HG02763 (cell line): ENCODE results near the gene TADA2A.

Source experiments
- ATAC-seq: cut with Tn5 transposase; IDR thresholded peaks from one replicate; pipeline ENCODE4 v1.9.1; 2021; ENCODE audit warnings: mild to moderate bottlenecking, moderate library complexity; ENCODE audit not compliant: unreplicated experiment

The TADA2A gene

DNA sequence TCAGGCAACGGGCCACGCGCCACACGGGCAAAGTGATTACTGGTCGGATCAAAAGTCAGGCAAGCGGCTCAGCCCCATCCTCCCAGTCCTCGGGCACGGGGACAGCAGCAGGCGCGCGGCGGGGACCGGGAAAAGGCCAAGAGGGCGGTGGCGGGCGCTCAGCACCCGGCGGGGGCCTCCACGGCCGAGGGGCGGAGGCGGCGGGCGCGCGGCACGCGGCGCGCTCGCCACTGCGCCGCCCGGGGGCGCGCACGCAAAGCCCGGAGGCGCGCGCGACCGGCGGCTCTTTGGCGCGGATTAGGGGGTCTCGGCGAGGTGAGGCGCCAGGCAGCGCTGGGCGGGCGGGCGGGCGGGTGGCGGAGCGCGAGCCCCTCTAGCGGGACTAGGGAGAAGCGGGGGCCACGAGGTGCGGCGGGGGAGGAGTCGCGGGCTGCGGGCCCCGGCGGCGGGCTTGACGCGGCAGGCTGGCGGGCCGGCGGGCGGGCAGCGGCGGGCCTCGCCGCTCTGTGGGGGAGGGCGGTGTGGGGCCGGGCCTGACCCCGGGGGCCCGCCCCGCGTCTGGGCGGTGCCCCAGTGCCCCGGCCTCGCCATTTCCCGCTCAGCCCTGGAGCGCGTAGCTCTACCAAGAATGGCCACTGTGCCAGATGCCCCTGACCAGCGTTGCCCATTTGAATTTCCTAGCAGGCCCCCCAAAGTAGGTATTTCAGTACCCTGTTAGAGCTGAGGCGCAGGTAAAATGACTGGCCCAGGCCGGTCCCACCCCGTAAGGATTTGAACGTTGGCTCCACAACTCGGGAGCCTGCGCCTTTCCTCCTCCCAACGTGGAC is at the start of gene TADA2A, which contains the start of gene ACACA:
Gene TADA2A (plus strand): TSS at position 252 of the 827 bp plus-strand sequence. CDS start 4,480 bp downstream, outside the sequence.
Gene ACACA (minus strand): TSS at position 202 of the 827 bp plus-strand sequence. CDS start 537 bp downstream, outside the sequence.
- ATAC-seq: peak; percentile 74

DNA sequence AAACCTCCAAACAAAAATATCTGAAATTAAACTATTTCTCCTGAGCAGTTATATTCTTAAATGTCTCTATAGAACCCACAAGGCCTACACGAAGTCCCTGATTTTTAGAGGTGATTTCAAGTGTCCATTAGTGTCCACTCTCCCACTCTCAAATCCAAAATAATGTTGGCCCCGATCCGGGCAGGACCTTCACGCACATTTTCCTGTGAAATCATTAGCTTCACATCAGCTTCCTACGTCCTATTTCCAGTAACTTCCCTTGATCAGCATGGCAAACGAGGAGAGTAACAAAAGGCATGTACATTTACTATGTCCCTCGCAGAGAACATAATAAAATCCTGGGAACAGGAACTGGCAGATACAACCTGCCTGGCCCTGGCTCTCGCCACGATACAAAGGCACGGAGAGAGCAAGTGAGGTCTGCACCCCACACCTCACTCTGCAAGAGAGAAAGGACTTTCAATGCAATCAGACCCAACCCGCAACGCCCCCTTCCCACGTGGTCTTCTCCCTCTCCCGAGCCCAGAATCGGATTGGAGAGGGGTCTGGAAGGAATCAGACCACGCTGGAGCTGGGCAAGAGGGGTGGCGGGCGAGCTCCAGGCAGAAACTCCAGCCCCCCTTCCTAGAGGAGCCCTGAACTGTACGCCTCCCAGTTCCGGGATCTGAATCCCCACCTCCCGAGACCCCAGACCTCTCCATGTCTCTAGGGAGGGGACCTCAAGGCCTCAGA is 48.4 kb upstream of the TADA2A start:
- no peak for ATAC-seq

GRCh38 chr17:37358830-37359681 is 47.6 kb upstream of the TADA2A start:
- ATAC-seq: peak; percentile 91

- no peak for ATAC-seq
Observed at GRCh38 chr17:37359682-37360188, 47.0 kb upstream of the TADA2A start.

GRCh38 chr17:37360632-37361031 is 46.1 kb upstream of the TADA2A start:
- ATAC-seq: no peak

- no peak for ATAC-seq
Observed at GRCh38 chr17:37361543-37361942, 45.1 kb upstream of the TADA2A start.

GRCh38 chr17:37365589-37365988 is 41.1 kb upstream of the TADA2A start:
- ATAC-seq: no peak

- no peak for ATAC-seq
Observed at GRCh38 chr17:37368577-37368976, 38.1 kb upstream of the TADA2A start.

DNA sequence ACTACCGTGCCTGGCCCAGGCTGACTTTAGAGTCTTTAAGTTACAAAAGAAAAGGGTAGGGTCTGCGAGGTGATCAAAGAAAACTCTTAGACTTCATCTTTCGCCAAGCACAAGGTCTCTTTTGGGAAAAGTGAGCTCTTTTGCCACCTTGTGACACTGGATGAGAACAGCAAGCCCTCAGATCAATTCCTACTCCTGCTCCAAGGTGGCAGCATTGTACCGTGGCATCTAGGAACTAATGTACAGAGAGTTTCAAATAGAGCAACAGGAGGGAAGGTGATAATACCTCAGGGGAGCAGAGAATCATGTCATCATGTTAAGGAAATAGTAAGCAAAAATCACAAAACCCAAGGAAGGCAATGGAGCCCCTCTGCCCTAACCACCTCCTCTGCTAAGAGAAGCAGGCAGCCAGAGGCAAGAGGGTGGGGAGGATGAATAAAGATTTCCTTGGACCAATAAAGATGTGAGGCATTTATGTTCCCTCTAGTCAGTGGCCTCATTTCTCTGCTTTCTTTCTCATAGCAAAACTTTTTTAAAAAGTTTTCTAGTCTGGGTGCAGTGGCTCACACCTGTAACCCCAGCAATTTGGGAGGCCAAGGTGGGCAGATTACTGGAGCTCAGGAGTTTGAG is 33.0 kb upstream of the TADA2A start:
- ATAC-seq: no peak

GRCh38 chr17:37375706-37376105 is 31.0 kb upstream of the TADA2A start, which contains the start of gene C17orf78:
Gene C17orf78, plus strand, starts transcription at chr17:37375985. Its CDS starts 108 bp downstream, at chr17:37376093.
- ATAC-seq: no peak

GRCh38 chr17:37382056-37382455 is 24.6 kb upstream of the TADA2A start:
- no peak for ATAC-seq

DNA sequence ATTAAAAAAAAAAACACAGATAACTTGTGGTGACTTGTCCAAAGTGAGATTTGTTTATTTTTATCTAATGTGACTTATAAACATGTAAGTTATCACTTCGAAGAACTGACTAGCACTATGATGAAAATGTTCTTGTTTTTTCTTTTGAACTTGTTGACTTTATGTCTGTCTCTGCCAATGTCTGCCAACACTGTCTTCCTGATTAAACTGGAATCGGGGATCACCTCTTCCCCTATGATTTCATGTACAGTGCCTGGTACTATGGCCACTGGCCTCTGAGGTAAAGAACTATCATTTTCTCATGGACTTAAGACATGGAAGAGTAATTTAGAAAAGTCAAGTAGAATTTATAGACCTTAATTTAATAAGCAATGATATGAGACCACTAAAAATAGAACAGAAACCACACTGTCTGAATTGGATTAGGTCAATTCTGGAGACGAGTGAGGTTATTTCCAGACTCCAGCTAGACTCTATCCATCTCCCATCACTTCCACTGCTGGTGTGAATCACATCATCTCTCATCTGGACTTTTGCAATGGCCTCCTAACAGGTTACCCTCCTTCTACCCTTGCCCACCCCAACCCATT is 22.0 kb upstream of the TADA2A start:
- ATAC-seq: no peak

DNA sequence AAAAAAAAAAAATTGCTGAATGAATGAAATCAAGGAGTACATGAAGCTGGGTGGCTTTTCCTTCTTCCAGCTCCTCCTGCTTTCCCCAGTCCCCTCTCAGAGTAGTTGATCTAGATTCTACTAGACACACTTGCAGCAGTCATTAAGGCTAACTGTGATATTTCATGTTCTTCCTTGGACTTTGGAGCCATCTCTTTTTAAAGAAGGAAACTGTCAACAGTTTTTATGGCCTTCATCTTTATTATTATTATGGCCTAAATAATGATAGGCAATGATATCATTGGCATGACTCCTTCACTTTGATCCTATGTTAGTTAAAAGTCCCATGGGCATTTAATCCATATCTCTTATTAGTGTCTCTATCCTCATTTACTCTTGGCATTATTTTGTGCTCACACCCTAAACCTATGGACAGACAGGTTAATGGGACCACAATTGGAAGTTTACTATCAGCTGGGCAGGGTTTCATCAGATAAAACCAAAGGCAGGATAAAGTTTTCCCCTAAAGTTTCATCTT is 21.2 kb upstream of the TADA2A start:
- no peak for ATAC-seq

DNA sequence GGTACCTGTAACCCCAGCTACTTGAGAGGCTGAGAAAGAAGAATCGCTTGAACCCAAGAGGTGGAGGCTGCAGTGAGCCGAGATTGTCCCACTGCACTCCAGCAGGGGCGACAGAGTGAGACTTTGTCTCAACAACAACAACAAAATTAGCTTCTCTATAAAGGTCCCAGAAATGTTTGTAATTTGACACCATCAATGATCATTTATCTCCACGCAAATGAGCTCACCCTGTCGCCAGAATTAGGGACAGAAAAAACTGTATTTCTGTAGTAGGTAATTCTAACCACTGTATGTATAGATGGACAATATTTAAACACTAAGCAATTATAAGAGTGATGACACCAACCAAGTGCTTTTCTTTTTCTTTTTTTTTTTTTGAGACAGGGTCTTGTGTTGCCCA is 20.2 kb upstream of the TADA2A start:
- no peak for ATAC-seq

DNA sequence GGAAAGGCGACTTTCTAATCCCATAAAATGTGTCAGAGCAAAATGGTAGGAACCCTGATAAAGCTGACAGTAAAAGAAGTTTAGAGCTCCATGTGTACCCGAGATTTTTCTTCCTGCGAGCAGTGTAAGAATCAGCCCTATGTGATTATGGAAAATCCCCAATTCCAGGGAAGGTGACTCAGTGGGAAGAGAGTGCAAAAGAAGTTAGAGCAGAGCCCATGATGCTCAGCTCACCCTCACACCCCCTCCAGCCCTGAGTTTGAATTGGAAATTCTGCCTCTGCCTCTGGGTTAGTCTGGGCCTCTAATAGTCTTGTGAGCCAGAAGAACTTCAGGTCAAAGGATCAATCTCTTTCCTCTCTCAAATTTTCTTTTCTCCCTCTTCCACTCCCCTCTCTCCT is 18.4 kb upstream of the TADA2A start:
- ATAC-seq: no peak

DNA sequence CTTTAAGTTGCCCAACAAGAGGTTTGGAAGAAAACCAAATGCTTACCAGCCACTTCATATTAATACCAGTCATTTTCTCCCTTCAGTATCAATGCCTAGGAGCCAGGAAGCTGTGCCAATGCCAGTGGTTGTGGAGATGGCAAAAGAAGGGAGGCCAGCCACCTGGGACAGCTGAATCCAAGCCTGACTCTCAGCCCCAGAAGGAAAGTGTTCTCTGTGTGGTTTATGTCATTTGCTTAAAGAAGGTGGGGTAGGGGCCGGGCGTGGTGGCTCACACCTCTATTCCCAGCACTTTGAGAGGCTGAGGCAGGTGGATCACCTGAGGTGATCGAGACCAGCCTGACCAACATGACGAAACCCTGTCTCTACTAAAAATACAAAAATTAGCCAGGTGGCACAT is 17.5 kb upstream of the TADA2A start:
- ATAC-seq: no peak

DNA sequence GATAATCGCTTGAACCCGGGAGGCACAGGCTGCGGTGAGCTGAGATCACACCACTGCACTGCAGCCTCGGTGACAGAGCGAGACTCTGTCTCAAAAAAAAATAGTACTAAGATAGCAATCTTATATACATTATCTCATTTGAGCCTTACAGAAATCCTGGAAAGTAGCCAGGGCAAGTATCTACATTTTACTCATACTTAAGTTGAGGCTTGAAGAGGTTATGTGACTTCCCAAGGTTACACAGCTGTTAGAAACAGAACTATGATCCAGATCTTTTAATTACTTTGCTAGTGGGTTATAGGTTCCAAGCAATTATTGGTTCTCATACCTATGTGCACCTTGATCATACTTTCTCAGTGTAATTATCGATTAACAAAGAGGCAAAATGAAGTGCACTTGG is 15.5 kb upstream of the TADA2A start:
- ATAC-seq: no peak

GRCh38 chr17:37392024-37392590 is 14.6 kb upstream of the TADA2A start:
- no peak for ATAC-seq

GRCh38 chr17:37393352-37393751 is 13.3 kb upstream of the TADA2A start:
- no peak for ATAC-seq
